Spleen (tissue), 7 donors: Measurements from ENCODE around the gene IL1RL2.

Experiments
- POLR2A ChIP-seq, 3 donors: fragments of 450-650 bp; IDR thresholded peaks; one replicate each; pipeline ENCODE4 v1.5.1; 2017; ENCODE audit warnings: antibody characterized with exemption in 3 of 3, mild to moderate bottlenecking in 1 of 3
- POLR2AphosphoS5 ChIP-seq, 3 donors: sonication (generic); formaldehyde crosslinking; IDR thresholded peaks; one replicate each; pipeline ENCODE4 v1.5.1; 2017; ENCODE audit warnings: antibody characterized with exemption in 3 of 3
- TF ChIP-seq, protein P1 (sequence below), 11 experiments: fragments of 200-600 bp in 7 of 11; fragments of 450-650 bp in 4 of 11; sonication (generic) in 4 of 11; IDR thresholded peaks in 8 of 11; conservative IDR thresholded peaks in 3 of 11; 1 replicate in 7 of 11; 2 replicates in 4 of 11; pipeline versions ENCODE4 v1.4.0 to v1.8.0; 2016 to 2021; ENCODE audit warnings: antibody characterized with exemption in 11 of 11, inconsistent platforms in 4 of 11, mild to moderate bottlenecking in 1 of 11
- donor health status: DM: no; HTN: no; CAD: no; lungs with moderate emphysema.
- donor health status: DM: no; HTN: no; CAD: no.
- donor health status: DM: no; HTN: no; CAD: no.

DNA sequence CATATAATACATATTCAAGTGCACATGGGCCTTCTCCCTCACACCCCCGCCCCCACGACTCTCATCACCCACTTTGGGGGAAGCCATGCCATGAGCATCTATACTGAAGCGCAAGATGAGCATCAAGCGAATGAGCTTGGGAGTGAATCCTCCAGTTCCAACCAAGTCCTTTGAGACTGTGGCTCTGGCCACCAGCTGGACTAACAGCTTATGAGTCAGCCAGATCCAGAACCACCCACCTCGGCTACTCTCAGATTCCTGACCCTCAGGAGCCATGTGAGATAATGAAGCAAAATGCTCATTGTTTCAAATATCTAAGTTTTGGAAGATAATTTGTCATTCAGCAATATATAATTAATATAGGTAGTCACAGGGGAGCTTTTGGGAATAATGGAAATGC lies 102.3 kb downstream of the IL1RL2 start:
- TF ChIP-seq, protein P1, sequence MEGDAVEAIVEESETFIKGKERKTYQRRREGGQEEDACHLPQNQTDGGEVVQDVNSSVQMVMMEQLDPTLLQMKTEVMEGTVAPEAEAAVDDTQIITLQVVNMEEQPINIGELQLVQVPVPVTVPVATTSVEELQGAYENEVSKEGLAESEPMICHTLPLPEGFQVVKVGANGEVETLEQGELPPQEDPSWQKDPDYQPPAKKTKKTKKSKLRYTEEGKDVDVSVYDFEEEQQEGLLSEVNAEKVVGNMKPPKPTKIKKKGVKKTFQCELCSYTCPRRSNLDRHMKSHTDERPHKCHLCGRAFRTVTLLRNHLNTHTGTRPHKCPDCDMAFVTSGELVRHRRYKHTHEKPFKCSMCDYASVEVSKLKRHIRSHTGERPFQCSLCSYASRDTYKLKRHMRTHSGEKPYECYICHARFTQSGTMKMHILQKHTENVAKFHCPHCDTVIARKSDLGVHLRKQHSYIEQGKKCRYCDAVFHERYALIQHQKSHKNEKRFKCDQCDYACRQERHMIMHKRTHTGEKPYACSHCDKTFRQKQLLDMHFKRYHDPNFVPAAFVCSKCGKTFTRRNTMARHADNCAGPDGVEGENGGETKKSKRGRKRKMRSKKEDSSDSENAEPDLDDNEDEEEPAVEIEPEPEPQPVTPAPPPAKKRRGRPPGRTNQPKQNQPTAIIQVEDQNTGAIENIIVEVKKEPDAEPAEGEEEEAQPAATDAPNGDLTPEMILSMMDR (IDR thresholded peaks at IDR 0.05 in 8 of 11, conservative IDR thresholded peaks at IDR 0.05 in 3 of 11) = no peak
- TF ChIP-seq POLR2AphosphoS5 (IDR thresholded peaks at IDR 0.05) = no peak
- no peak for TF ChIP-seq POLR2A (IDR thresholded peaks at IDR 0.05)
